Astrocyte of the spinal cord (primary cell): ENCODE results near the gene LONRF3.
A peak's percentile ranks its signal among the peaks of the same experiment; 100 is the strongest.

ENCODE experiments used
- DNase-seq: peaks from one replicate; pipeline ENCODE4 v3.0.0; 2011; ENCODE audit warnings: low read depth, low spot score
- H3K4me3 ChIP-seq: 2 replicates; pipeline ENCODE4 v1.5.1; 2011; ENCODE audit warnings: low read depth, mild to moderate bottlenecking, low read length, moderate library complexity
- in situ Hi-C: cut with HindIII; loops from 2 replicates; pipeline ENCODE4 v1.10.0; 2017; ENCODE audit warnings: low sequenced_read_pairs
- TF ChIP-seq, protein P1 (sequence below): IDR thresholded peaks from 2 replicates; pipeline ENCODE4 v1.5.1; 2012; ENCODE audit warnings: low read depth, mild to moderate bottlenecking, low read length, inconsistent platforms

LONRF3 gene

DNA sequence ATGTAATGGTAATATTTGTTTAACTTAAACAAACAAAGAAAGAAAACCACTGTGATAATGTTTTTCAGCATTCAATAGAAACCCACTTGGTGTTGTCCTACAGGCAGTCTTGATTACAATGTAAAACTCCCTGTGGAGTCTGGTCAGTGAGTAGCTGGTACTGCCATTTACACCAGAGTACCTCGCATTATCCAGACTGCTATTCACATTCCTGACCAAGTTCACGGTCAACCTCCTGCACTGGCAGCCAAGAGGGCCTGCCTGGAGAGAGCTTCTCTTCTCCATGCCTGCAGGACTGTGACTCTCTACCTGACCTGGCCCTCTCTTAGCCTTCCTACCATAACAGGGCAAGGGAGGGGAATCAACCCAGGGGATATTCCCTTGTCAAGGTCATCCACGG is 2.9 kb upstream of the LONRF3 start:
- in situ Hi-C loops, result no loop called here
- H3K4me3 ChIP-seq, result no peak overlapping the region
- no peak for DNase-seq
- TF ChIP-seq, protein P1, sequence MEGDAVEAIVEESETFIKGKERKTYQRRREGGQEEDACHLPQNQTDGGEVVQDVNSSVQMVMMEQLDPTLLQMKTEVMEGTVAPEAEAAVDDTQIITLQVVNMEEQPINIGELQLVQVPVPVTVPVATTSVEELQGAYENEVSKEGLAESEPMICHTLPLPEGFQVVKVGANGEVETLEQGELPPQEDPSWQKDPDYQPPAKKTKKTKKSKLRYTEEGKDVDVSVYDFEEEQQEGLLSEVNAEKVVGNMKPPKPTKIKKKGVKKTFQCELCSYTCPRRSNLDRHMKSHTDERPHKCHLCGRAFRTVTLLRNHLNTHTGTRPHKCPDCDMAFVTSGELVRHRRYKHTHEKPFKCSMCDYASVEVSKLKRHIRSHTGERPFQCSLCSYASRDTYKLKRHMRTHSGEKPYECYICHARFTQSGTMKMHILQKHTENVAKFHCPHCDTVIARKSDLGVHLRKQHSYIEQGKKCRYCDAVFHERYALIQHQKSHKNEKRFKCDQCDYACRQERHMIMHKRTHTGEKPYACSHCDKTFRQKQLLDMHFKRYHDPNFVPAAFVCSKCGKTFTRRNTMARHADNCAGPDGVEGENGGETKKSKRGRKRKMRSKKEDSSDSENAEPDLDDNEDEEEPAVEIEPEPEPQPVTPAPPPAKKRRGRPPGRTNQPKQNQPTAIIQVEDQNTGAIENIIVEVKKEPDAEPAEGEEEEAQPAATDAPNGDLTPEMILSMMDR, result no peak

DNA sequence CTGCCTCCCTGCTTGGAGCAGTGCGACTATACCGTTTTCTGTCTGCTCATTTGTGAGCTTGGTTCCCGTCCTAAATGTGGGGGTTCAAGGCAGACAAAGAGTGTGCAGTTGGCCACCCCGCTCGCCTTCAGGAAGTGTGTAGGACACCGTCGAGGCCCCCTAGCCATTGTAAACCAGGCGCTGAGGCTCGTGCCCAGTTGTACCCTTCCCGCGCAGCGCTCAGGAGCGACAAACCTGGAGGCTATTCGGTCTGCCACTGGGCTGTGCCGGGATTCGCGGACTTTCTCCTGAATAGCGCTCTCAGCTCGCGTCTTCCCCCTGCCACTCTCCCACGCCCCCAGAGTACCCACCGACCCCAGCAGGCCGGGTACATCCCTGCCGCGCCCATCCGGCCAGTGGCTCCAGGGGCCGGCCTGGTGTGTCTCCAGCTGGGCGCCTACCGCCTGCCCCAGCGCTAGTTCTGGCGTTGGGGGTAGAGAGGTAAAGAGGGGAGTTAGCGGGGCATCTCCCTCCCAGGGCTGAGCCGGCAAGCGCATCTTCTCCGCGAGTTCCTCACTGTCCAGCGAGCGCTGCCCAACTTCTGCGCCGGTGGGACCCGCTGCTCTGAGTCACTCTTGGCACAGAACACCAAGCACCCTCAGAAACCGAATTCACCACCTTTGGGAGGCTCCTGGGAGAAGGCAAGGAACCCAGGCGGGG is 880 bp upstream of the LONRF3 start:
- H3K4me3 ChIP-seq, result no peak overlapping the region
- in situ Hi-C loops, result no loop called here
- TF ChIP-seq, protein P1, result no peak
- DNase-seq, result no peak

DNA sequence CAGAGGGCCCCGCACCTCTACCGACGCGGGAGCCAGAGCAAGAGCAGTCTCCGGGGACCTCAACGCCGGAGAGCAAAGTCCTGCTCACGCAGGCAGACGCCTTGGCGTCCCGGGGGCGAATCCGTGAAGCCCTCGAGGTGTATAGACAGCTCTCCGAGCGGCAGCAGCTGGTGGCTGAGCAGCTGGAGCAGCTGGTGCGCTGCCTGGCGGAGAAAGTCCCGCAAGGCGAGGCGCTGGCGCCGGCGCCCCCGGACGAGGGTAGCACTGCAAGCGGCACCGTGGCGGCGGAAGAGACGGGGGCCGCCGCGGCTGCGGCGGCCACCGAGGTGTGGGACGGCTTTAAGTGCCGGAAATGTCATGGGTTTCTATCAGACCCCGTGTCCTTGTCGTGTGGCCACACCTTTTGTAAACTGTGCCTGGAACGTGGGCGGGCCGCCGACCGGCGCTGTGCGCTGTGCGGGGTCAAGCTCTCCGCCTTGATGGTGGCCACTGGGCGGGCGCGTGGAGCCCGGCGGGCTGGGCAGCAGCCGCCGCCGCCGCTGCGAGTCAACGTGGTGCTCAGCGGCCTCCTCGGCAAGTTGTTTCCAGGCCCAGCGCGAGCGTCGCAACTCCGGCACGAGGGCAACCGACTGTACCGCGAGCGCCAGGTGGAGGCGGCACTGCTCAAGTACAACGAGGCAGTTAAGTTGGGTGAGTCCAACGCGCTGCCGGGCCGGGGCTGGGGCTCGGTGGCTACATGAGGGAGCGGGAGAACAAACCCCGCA is 672 bp downstream of the LONRF3 start:
- in situ Hi-C loops, result no loop called here
- peak overlapping the region; percentile 10 for H3K4me3 ChIP-seq
- TF ChIP-seq, protein P1, result no peak
- no peak for DNase-seq

DNA sequence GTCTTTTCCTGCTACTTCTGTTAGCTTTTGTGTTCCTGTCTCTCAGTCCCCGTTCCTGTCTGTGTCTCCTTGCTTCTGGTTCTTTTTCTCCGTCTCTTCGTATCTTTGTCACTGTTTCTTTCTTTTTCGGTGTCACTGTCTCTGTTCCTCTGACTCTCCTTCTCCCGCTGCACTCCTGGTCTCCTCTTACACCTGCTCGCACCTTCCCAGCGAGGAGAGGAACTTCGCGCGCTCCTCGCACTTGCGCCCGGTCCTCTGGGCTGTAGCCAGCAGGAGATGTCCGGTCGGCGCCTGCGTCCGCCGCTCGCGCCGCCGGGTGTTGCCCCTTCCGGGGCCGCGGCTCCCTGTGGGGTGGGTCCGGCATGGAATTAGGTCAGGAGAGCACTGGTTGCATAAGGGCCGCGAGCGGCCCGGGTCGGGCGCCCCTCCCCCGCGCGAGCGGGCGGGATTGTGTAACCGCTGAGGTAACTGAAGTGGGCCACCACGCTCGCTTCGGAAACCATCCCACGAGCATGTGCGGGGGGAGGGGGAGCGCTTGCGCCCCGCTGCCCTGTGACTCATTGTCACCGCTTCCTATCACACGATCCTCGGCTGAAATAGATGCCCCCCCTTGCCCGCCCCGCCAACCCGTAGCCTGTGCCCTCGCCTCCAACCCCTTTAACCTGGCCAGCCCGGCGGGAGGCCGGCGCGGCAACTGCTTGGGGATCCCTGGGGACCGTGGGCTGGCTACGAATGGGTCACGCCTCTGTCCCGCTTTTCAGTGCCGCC is 1.6 kb downstream of the LONRF3 start:
- DNase-seq, result no peak
- in situ Hi-C loops, result no loop called here
- peak overlapping the region; percentile 21 for H3K4me3 ChIP-seq
- TF ChIP-seq, protein P1, result no peak

DNA sequence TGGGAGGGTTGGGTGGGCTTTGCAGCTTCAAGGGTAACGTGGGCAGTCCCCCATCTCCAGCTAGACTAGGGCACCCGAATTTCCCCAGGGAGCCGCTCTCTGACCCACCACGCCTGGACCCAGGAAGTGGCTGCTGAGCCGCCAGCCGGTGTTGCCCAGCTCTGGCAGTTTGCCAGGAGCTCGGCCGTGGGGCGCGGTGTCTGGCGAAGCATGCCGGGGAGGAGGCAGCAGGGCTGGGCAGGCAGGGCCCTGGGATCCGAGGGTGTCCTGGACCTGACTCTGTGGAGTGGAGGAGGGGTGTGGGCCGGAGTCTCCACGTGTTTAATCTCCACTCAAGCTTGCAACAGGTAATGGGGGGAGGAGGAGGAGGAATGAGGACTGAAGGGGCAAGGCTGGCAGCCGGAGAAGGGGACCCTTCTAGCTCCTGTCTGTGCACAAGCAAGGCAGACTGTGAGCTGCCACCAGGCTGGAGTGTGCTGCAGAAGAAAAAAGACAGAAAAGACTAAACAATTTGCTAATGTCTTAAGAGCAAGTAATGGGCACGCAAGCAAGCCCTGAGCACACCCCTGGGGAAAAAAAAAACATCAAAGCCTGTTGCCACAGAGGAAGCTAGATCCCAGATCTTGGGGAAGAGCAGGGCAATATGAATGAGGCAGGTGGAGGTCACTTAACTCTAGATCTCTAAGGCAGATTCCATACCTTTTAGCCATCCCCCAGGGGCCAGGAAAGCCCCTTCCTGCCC is 2.4 kb downstream of the LONRF3 start:
- DNase-seq, result no peak
- H3K4me3 ChIP-seq, result peak overlapping the region; percentile 21
- TF ChIP-seq, protein P1, result no peak
- in situ Hi-C loops, result no loop called here

DNA sequence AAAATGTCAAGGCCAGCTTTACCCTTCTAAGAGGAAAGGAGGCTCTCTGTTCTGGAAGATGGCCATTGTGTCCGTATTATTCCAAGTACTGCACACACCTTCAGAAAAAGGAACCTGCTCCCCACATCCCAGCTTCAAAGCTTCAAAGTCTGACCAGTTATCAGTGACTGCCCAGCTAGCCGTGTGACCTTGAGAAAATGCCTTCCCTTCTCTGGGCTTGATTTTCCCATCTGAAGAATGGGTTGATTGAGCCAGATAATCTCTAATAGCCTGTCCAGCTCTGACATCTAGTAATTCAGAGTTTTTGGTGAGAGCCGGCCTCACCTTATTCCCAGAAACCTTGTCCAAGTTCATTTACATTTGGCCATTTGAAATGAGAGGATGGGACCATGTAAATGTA is 3.0 kb downstream of the LONRF3 start:
- no peak overlapping the region for H3K4me3 ChIP-seq
- TF ChIP-seq, protein P1, result no peak
- in situ Hi-C loops, result no loop called here
- DNase-seq, result no peak
